Tibial nerve (tissue), 3 donors: Measurements from ENCODE around the gene PTPRO.

Experiments used
- POLR2A ChIP-seq, 2 donors: fragments of 450-650 bp; IDR thresholded peaks; one replicate each; pipeline ENCODE4 v1.6.1; 2017; ENCODE audit warnings: antibody characterized with exemption in 2 of 2, mild to moderate bottlenecking in 2 of 2, moderate library complexity in 2 of 2
- TF ChIP-seq, protein P1 (sequence below), 5 experiments: fragments of 200-600 bp in 3 of 5; fragments of 450-650 bp in 2 of 5; sonication (generic) in 3 of 5; IDR thresholded peaks; one replicate each; pipeline ENCODE4 v1.5.1; 2016 to 2019; ENCODE audit warnings: antibody characterized with exemption in 5 of 5, mild to moderate bottlenecking in 3 of 5, moderate library complexity in 2 of 5

GRCh38 chr12:15574353-15574752 is 252.0 kb downstream of the PTPRO start:
- TF ChIP-seq, protein P1, sequence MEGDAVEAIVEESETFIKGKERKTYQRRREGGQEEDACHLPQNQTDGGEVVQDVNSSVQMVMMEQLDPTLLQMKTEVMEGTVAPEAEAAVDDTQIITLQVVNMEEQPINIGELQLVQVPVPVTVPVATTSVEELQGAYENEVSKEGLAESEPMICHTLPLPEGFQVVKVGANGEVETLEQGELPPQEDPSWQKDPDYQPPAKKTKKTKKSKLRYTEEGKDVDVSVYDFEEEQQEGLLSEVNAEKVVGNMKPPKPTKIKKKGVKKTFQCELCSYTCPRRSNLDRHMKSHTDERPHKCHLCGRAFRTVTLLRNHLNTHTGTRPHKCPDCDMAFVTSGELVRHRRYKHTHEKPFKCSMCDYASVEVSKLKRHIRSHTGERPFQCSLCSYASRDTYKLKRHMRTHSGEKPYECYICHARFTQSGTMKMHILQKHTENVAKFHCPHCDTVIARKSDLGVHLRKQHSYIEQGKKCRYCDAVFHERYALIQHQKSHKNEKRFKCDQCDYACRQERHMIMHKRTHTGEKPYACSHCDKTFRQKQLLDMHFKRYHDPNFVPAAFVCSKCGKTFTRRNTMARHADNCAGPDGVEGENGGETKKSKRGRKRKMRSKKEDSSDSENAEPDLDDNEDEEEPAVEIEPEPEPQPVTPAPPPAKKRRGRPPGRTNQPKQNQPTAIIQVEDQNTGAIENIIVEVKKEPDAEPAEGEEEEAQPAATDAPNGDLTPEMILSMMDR (IDR thresholded peaks at IDR 0.05) = no peak
- no peak for TF ChIP-seq POLR2A (IDR thresholded peaks at IDR 0.05)
